Epidermal melanocyte (primary cell): Measurements from ENCODE around the gene BYSL.
"Not testable (repeated sequence)": the region's sequence is repeated elsewhere in the genome, so short reads cannot be mapped to it uniquely, and the experiment has no call there.

Source experiments
- DNase-seq: peaks from one replicate; pipeline ENCODE4 v3.0.0; 2011; ENCODE audit warnings: low spot score; ENCODE audit not compliant: insufficient read length

The BYSL gene

GRCh38 chr6:41942067-41942851 is 21.0 kb downstream of the BYSL start:
- DNase-seq, result no peak

GRCh38 chr6:41942882-41943281 is 21.6 kb downstream of the BYSL start:
- not testable (repeated sequence) for DNase-seq

GRCh38 chr6:41943456-41943855 is 22.2 kb downstream of the BYSL start:
- DNase-seq, result no peak

- no peak for DNase-seq
Observed at GRCh38 chr6:41947581-41948220, 26.4 kb downstream of the BYSL start.

- DNase-seq, result no peak
Observed at GRCh38 chr6:41954668-41955067, 33.4 kb downstream of the BYSL start.

- no peak for DNase-seq
Observed at GRCh38 chr6:41955412-41955811, 34.1 kb downstream of the BYSL start.

- DNase-seq, result no peak
Observed at GRCh38 chr6:41957117-41957516, 35.8 kb downstream of the BYSL start.

GRCh38 chr6:41958022-41958856 is 36.9 kb downstream of the BYSL start:
- no peak for DNase-seq

GRCh38 chr6:41960028-41960427 is 38.7 kb downstream of the BYSL start:
- no peak for DNase-seq

GRCh38 chr6:41963371-41963770 is 42.1 kb downstream of the BYSL start:
- no peak for DNase-seq

GRCh38 chr6:41964201-41964887 is 43.0 kb downstream of the BYSL start:
- DNase-seq, result no peak

GRCh38 chr6:41965429-41966213 is 44.3 kb downstream of the BYSL start:
- DNase-seq, result no peak

GRCh38 chr6:41966214-41966920 is 45.1 kb downstream of the BYSL start:
- DNase-seq, result no peak

GRCh38 chr6:41966961-41967311 is 45.6 kb downstream of the BYSL start:
- DNase-seq, result no peak

GRCh38 chr6:41967312-41968287 is 46.3 kb downstream of the BYSL start:
- DNase-seq, result no peak

- DNase-seq, result no peak
Observed at GRCh38 chr6:41970436-41970846, 49.1 kb downstream of the BYSL start.

- DNase-seq, result no peak
Observed at GRCh38 chr6:41972826-41973225, 51.5 kb downstream of the BYSL start.

GRCh38 chr6:41974281-41974825 is 53.1 kb downstream of the BYSL start:
- no peak for DNase-seq

- no peak for DNase-seq
Observed at GRCh38 chr6:41975276-41975675, 54.0 kb downstream of the BYSL start.
